HuH-7 (cell line): Measurements from ENCODE around the gene TRIM34.
"Not testable (repeated sequence)": the region's sequence is repeated elsewhere in the genome, so short reads cannot be mapped to it uniquely, and the experiment has no call there.

ENCODE experiments used
- DNase-seq: peaks from one replicate; pipeline ENCODE4 v3.0.0; 2011; ENCODE audit warnings: low spot score

TRIM34 gene

GRCh38 chr11:5624489-5625279 lies at the start of gene TRIM34:
Gene TRIM34, plus strand, starts transcription at chr11:5625001. Its CDS starts 7,331 bp downstream, at chr11:5632332.
- DNase-seq = peak; percentile 74

DNA sequence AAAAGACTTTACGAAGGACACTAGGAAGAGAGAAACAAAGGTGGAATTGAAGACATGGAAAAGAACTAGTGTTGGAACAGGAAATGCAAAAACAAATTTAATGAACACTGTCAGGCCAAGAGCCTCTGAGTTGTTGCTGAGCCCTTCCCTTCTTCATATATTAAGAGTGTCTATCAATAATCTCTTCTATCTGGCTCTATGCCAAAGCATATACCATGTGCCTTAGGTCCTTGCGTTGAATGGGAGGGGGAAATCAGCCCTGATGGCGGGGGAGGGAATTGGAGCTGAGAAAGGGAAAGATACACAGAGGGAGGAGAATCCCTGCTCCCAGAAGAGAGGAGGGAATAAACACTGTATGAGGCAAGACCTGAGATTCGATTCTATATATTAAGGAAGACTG lies 49.6 kb upstream of the TRIM34 start:
- DNase-seq = no peak

DNA sequence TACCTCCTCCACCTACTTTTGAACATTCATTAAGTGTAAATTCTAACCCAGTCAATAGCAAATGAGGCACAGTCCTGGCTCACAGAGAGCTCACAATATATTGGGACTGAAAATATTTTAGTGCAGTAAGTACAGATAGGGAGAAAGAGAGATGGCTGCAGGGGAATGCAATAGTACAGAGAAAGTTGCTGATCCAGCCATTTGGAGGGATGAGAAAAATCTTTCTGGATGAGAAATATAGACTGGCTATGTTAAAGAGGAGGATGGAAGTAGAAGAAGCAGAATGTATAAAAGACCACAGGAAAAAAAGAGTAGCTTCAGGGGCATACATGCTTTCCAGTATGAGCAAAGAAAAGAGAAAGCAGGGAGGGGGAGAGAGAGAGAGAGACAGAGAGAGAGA lies 47.7 kb upstream of the TRIM34 start:
- DNase-seq = no peak

GRCh38 chr11:5580577-5580976 lies 44.2 kb upstream of the TRIM34 start, which contains the start of gene OR52B6:
Gene OR52B6, plus strand, starts transcription at chr11:5580877. Its CDS starts 0 bp downstream, at chr11:5580877.
- no peak for DNase-seq

- DNase-seq = no peak
These were observed 43.8 kb upstream of the TRIM34 start for GRCh38 chr11:5581014-5581413.

DNA sequence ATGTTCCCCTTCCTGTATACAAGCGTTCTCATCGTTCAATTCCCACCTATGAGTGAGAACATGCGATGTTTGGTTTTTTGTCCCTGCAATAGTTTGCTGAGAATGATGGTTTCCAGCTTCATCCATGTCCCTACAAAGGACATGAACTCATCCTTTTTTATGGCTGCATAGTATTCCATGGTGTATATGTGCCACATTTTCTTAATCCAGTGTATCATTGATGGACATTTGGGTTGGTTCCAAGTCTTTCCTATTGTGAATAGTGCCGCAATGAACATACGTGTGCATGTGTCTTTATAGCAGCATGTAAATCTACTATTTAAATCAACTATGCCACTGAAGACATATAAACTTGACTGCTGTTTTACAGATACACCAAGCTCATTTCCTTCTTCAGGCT lies 40.3 kb upstream of the TRIM34 start:
- DNase-seq = not testable (repeated sequence)

DNA sequence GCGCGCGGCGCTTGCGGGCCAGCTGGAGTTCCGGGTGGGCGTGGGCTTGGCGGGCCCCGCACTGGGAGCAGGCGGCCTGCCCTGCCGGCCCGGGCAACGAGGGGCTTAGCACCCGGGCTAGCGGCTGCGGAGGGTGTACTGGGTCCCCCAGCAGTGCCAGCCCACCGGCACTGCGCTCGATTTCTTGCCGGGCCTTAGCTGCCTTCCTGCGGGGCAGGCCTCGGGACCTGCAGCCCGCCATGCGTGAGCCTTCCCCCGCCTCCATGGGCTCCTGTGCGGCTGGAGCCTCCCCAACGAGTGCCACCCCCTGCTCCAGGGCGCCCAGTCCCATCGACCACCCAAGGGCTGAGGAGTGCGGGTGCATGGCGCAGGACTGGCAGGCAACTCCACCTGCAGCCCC lies 34.9 kb upstream of the TRIM34 start:
- not testable (repeated sequence) for DNase-seq

- peak; percentile 31 for DNase-seq
These were observed 33.2 kb upstream of the TRIM34 start for GRCh38 chr11:5591613-5592012.

- no peak for DNase-seq
These were observed 32.2 kb upstream of the TRIM34 start for GRCh38 chr11:5592615-5593014.

- DNase-seq = no peak
These were observed 31.7 kb upstream of the TRIM34 start for GRCh38 chr11:5593146-5593545.

- peak; percentile 60 for DNase-seq
These were observed 28.1 kb upstream of the TRIM34 start, which contains the start of gene TRIM6 for GRCh38 chr11:5596607-5597201. Gene TRIM6, plus strand, starts transcription at chr11:5596637. Its CDS starts 261 bp downstream, at chr11:5596898.

- DNase-seq = no peak
These were observed 26.8 kb upstream of the TRIM34 start for GRCh38 chr11:5597953-5598352.

DNA sequence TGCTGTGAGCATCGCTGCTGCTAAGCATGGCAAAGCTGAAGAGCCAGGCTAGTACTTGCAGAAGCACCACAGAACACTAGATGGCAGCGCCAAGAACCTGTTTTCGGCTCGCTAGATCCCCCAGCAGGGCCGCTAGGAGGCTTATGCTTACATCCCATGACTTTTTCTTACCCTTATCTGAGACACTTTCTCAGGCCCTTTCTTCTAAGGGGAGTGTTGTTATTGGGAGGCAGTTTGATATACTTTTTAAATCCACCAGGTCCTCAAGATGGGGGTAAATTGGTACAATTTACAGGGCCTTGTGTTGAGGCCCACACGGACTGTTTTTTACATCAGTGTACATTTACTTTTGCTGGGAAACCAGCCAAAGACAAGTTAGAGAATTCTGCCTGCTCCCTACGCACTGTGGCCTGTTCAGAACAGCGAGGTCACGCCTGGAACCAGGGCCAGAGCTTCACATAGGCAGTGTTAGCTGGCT lies 24.4 kb upstream of the TRIM34 start:
- DNase-seq = peak; percentile 66

GRCh38 chr11:5602791-5603190 lies 22.0 kb upstream of the TRIM34 start:
- not testable (repeated sequence) for DNase-seq

DNA sequence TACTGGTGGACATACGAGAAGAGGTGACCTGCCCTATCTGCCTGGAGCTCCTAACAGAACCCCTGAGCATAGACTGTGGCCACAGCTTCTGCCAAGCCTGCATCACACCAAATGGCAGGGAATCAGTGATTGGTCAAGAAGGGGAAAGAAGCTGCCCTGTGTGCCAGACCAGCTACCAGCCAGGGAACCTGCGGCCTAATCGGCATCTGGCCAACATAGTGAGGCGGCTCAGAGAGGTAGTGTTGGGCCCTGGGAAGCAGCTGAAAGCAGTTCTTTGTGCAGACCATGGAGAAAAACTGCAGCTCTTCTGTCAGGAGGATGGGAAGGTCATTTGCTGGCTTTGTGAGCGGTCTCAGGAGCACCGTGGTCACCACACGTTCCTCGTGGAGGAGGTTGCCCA lies 21.5 kb upstream of the TRIM34 start:
- DNase-seq = no peak

DNA sequence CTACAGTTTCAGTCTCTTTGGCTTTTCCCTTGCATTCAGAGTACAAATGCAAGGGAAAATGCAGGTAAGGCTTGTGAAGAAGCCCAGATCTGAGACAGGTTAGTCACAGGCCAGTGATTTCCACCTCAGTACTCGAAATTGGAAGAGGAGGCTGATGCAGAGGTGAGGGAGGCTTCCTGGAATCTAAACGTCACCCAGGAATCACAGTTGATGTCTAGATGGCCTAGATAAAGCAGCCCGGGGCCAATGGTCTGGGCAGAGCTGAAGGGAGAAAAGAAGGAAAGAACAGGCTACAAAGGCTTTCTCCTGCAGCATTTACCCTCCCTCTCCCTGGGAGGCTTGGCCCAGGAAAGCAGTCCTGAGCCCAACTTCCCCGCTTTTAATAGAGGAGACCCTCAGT lies 19.9 kb upstream of the TRIM34 start:
- DNase-seq = no peak

DNA sequence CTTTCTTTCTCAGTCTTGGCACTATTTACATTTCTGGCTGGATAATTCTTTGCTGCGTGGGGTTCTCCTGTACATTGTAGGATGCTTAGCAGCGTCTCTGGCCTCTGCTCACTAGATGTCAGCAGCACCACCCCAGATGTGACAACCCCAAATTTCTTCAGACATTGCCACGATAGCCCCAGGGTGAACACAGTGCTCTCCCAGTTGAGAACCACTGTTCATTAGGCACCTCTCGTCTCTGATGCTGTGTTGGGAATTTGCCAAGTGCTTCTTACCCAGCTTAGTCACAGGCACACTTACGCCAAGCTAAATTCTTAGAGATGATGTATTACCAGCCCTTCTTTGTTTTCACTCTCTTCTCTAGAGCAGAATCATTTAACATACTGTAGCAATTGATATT lies 19.0 kb upstream of the TRIM34 start:
- no peak for DNase-seq

GRCh38 chr11:5608808-5609207 lies 16.0 kb upstream of the TRIM34 start:
- DNase-seq = no peak

DNA sequence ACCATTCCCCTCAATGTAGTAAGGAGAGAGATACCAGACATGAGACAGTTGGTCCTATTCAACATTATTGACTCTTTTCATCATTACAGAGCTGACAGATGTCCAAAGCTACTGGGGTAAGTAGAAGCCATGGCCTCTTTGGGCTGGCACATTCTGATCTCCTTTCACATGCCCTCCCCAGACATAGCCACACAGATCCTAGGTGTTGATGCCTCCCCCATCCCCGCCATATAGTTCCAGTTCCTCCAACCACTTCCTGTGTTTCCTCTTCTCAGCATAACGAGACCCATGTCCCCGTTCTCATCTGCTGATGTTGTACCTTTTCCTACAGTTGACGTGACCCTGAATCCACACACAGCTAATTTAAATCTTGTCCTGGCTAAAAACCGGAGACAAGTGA lies 14.4 kb upstream of the TRIM34 start:
- DNase-seq = no peak

DNA sequence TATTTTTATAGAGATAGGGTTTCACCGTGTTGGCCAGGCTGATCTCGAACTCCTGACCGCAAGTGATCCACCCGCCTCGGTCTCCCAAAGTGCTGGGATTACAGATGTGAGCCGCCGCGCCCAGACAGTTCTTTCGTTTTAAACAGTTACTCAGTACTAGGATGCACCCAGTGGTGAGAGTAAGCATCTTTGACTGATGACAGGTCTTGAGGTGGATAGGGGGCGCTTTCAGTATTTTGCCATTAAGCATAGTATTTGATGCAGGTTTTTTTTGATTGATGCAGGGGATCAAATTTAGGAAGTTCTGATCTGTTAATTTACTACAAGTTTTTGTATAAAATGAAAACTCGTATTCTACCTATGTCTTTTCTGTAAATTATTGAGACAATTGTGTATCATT lies 13.2 kb upstream of the TRIM34 start:
- DNase-seq = no peak

GRCh38 chr11:5618807-5619206 lies 6.0 kb upstream of the TRIM34 start:
- no peak for DNase-seq

DNA sequence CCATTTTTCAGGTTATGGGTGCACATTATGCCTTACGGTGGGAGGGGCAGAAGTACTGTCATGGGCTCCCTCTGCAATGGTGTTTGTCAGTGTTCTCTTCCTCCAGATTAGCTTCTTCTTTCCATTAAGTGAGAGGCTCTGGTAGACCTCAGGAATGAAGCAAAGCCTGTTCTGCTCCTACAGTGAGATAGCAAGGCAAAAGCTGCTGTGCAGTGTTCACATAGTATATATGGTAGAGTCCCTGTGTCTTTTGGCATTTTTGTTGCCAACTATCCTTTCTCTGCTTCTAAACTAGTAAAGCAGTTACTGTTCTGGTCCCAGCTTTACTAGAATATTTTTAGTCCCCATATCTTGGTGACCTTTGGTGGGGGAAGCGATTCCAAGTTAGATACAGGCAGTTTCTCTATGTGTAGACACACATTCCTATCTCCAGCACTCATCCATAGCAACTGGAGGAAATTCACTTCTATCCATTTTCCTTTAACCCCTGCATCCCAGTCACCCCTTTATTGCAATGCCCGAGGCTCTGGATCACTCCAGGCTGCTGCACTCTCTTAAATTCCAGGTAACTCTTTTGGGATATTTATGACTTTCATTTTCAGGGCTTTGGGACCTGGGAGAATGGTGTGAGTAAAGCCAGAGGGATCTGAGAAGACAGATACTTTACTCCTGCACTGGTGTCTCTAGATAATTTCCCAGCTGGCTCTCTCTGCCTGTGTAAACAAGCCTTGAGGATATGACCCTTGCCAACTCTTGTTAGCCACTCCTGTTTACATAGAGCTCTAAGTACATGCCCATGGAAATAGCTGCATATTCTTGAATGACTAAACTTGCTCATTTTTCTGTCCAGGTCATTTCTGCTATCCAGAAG lies 3.9 kb upstream of the TRIM34 start:
- DNase-seq = peak; percentile 49
